ENCODE results near the gene KRTAP1-1.
"Not testable (repeated sequence)": the region's sequence is repeated elsewhere in the genome, so short reads cannot be mapped to it uniquely, and the experiment has no call there.

KRTAP1-1 gene

DNA sequence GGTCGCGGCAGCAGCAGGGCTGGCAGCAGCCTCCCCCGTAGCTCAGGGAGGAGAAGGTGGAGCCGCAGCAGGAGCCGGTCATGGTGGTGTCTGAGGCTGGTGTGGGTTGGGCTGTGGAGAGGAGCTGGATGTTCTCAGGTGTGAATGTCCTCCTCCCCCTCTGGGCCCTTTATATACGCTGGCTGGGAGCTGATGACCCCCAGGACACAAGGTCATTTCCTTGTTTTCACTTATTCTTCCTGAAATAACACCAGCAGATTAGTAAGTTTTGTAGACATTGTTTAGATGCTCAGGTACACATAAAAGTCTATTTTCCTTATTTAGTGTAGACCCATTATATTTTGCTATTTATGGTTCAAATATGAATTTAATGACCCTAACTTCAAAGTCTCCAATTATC lies 13.9 kb upstream of the KRTAP1-1 start, which contains the start of gene KRTAP2-2:
Gene KRTAP2-2, minus strand, starts transcription at position 101 of the 400 bp plus-strand sequence. Its CDS starts 19 bp downstream, at position 82.
- not testable (repeated sequence) for DNase-seq (ENCODE audit: low spot score)

DNA sequence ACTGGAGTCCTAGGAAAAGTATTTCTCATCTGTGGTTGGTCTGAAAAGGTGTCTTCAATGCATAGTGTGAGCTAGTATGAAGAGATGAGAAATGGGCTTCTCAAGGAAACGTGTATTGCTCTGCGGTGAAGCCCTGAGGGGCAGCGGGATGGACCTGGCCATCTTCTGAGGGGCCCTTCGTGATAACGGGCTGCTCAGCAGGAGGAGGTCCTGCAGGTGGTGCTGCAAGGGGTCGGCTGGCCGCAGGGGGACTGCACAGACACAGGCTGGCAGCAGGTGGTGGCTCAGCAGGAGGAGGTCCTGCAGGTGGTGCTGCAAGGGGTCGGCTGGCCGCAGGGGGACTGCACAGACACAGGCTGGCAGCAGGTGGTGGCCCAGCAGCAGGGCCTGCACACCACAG lies 13.3 kb upstream of the KRTAP1-1 start:
- not testable (repeated sequence) for DNase-seq (ENCODE audit: low spot score)

DNA sequence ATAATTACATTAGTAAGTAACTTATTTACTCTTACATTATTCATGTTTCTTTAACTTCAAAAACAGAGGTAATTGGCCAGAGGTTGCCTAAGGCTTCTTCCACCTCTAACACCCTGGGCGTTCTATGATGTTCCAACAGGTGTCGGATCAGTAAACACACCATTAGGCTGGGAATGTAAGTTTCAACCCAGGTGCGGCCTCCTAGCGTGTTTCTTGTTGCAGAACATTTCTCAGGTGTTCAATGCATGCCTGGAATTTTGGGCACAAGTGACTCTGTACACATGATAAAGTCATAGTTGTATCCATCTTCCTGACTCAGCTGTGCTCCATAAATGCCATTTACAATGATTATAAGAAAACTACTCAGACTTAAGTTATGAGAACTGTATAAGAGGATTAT lies 12.8 kb upstream of the KRTAP1-1 start:
- no peak for DNase-seq (ENCODE audit: low spot score)

DNA sequence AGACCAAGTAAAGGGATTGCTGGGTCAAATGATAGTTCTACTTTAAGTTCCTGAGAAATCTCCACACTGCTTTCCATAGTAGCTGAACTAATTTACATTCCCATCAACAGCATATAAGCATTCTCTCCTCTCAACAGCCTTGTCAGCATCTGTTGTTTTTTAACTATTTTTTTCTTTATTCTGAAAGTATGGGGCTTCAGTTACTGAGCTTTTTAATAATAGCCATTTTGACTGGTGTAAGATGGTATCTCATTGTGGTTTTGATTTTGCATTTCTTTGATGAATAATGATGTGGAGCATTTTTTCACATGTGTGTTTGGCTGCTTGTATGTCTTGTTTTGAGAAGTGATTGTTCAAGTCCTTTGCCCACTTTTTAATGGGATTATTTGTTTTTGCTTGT lies 11.3 kb upstream of the KRTAP1-1 start:
- DNase-seq (ENCODE audit: low spot score), result no peak

DNA sequence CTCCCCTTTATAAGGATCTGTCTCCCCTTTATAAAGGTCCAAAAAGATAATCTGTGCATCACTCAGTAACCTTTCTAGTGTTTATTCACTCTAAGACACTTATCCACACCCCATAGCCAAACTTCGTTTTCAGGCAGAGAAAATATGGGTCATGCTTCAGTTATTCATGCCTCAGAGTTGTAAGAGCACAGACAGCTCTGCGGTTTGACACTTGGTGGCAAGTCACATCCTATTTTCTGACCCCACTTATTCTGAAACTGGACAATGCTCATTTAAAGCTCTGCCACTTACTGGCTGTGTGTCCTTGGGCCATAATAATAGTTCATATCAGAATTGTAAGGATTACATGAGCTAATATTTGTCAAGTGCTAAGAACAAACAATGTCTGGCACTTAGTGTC lies 7.9 kb upstream of the KRTAP1-1 start:
- DNase-seq (ENCODE audit: low spot score), result no peak

DNA sequence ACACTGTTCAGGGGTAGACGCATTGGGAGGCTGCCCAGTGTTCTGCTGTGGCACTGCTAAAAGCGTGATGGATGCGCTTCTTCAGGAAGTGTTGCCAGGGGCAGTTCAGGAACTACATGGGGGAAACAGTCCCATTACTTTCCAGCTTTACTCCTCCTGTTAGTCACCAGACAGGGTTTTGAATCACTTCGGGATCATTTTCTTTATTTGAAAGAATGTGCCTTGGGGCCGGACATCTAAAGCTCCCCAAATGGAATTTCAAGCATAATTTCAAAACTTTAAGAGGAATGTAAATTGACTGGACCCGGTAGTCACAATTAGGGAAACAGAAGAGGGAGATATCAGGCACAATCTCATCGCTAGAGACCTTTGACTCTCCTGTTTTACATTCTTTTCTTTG lies 7.2 kb upstream of the KRTAP1-1 start:
- peak; percentile 12 for DNase-seq (ENCODE audit: low spot score)

DNA sequence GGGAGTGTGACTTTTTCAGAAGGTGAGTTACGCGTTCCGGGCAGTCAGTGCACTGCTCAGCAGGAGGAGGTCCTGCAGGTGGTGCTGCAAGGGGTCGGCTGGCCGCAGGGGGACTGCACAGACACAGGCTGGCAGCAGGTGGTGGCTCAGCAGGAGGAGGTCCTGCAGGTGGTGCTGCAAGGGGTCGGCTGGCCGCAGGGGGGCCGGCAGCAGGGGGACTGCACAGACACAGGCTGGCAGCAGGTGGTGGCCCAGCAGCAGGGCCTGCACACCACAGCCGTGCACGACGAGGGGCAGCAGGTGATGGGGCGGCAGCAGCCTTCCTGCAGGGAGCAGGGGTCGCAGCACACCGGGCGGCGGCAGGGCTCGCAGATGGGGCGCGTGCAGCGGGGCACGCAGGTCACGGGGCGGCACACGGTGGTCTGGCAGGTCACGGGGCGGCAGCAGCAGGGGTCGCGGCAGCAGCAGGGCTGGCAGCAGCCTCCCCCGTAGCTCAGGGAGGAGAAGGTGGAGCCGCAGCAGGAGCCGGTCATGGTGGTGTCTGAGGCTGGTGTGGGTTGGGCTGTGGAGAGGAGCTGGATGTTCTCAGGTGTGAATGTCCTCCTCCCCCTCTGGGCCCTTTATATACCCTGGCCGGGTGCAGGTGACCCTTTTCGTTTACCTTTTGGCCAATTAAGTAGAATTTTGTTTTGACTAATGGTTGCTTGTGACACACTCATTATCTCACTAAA lies 5.7 kb upstream of the KRTAP1-1 start, which contains the start of gene KRTAP2-1:
Gene KRTAP2-1, minus strand, starts transcription at position 582 of the 731 bp plus-strand sequence. Its CDS starts 49 bp downstream, at position 533.
- DNase-seq (ENCODE audit: low spot score), result not testable (repeated sequence)

DNA sequence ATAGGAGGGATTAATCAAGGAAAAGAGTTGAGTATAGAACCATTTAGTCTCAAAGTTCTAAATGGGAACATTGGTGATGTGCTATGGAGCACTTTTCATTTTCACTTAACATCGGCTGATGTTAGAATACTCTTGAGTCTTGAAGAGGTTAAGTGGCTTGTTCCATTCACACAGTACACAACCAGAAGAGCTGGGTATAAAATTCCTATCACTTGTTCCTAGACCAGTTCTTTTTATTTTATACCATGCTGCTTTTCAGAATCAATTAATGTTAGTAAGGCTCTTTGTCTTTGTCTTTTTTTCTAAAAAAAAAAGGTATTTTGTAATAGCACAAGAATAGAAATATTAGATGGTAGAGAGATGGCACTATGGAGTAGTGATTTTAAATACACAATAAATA lies 1.7 kb upstream of the KRTAP1-1 start:
- no peak for DNase-seq (ENCODE audit: low spot score)

DNA sequence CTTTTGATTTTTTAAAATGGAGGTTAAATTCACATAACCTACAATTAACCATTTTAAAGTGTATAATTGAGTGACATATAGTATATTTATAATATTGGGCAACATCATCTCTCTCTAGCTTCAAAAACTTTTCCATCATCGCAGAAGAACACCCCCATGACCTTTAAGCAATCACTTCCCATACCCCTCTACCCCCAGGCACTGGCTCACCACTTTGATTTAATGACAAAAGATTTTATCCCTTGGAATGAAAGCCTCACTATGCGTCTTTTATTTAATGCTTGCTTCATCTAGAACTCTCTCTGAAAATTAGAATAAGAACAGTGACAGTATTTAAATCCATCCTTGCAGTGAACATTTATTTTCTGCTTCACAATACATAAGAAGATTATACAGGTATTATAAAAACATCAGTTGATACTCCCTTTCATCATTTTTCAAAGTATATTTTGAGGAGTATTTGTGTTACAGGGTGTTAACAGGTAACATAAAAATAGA lies 3.3 kb downstream of the KRTAP1-1 start:
- DNase-seq (ENCODE audit: low spot score), result no peak

DNA sequence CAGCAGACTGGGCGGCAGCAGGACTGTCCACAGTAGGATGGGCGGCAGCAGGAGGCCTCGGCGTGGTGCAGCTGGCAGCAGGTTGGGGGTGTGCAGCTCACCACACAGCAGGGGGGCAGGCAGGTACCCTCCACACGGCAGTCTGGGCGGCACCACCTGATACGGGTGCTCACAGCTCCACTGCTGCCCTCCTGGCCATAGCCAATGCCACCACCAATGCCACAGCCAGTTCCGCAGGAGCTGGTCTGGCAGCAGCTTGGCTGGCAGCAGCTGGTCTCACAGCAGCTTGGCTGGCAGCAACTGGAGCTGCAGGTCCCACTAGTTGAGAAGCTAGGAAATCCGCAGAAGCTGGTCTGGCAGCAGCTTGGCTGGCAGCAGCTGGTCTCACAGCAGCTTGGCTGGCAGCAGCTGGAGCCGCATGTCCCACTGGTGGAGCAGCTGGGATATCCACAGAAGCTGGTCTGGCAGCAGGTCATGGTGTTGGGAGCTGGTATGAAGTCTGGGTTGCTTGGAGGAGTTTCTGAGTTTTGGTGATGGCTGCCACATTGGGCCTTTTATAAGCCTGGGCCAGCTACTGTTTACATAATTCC lies 6.8 kb downstream of the KRTAP1-1 start, which contains the start of gene KRTAP1-3:
Gene KRTAP1-3, minus strand, starts transcription at position 529 of the 590 bp plus-strand sequence. Its CDS starts 53 bp downstream, at position 476.
- not testable (repeated sequence) for DNase-seq (ENCODE audit: low spot score)

DNA sequence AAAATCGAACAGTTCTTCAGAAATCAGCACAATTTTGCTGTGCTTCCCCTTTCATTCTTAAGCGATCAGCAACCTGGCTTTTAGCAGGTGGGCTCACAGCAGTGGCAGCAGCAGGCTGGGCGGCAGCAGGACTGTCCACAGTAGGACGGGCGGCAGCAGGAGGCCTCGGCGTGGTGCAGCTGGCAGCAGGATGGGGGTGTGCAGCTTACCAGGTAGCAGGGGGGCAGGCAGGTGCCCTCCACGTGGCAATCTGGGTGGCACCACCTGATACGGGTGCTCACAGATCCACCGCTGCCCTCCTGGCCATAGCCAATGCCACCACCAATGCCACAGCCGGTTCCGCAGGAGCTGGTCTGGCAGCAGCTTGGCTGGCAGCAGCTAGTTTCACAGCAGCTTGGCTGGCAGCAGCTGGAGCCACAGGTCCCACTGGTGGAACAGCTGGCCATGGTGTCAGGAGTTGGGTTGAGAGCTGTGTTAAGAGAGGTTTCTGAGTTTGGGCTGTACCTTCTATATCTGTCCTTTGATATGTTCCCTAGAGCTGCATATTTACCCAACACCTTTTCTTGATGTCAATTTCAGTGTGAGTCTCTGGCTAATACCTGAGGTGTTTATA lies 11.5 kb downstream of the KRTAP1-1 start, which contains the start of gene KRTAP1-4:
Gene KRTAP1-4, minus strand, starts transcription at position 563 of the 613 bp plus-strand sequence. Its CDS starts 117 bp downstream, at position 446.
- DNase-seq (ENCODE audit: low spot score), result no peak

DNA sequence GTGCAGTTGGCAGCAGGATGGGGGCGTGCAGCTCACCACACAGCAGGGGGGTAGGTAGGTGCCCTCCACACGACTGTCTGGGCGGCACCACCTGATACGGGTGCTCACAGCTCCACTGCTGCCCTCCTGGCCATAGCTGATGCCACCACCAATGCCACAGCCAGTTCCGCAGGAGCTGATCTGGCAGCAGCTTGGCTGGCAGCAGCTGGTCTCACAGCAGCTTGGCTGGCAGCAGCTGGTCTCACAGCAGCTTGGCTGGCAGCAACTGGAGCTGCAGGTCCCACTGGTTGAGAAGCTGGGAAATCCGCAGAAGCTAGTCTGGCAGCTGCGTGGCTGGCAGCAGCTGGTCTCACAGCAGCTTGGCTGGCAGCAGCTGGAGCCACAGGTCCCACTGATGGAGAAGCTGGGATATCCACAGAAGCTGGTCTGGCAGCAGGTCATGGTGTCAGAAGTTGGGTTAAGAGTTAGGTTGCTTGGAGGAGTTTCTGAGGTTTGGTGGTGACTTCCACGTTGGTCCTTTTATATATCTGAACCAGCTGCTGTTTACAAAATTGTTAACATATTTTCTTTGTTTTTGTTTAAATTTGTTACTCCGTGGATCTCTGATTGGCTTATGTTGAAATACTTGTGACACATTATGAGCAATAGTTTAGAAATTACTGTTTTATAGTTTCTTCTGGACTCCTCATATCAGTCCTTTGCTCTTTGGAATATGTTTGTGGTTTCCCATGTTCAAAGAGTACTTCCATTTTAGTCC lies 14.4 kb downstream of the KRTAP1-1 start, which contains the start of gene KRTAP1-5:
Gene KRTAP1-5, minus strand, starts transcription at position 494 of the 757 bp plus-strand sequence. Its CDS starts 53 bp downstream, at position 441.
- no peak for DNase-seq (ENCODE audit: low spot score)

DNA sequence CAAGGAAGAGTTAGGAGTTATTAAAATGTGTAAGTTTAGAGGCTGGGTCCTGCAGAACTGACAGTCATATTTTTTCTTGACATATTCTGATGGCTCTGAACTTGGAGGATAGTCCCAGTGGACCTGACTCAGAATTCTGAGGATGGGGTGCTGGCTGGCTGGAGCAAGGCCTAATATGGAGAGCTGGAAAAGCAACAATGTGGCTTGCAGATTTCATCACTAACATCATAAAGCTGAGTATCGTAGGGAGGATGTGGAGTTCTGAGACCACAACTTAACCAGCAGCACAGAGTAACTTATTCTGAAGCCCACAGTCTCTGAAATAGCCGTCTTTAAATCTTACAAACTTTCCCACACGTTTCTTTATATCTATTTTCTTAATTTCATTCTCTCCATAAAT lies 16.6 kb downstream of the KRTAP1-1 start:
- DNase-seq (ENCODE audit: low spot score), result no peak

DNA sequence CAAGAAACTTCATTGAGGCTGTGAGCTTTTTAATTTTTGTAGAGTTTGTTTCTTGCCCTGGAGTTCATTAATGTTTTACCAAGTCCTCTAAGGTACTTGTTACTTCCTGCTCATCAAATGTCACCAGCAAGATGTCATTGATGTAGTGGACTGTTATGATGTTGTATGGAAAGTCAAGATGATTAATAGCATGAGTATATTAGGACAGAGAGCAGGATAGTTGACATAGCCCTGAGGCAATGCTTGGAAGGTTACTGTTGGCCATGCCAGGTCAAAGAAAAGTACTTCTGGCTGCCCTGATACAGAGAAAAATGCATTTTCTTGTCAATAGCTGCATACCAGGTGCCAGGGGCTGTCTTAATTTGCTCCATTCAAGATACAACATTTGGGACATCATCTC lies 20.9 kb downstream of the KRTAP1-1 start:
- no peak for DNase-seq (ENCODE audit: low spot score)

DNA sequence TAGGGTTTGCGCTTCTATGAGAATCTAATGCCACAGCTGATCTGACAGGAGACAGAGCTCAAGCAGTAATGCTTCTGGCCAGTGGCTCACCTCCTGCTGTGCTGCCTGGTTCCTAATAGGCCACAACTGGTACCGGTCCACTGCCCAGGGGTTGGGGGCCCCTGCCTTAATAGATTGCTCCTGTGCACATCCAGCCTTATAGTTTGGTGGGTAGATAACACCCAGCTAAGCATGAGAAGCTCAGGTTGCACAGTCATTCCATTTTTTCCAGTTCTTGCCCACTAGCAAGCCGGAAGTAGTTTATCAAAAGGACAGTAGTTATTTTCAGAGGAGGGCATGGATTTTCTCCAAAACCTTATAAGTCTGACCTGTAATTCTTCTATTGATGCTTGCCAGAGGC lies 21.8 kb downstream of the KRTAP1-1 start:
- no peak for DNase-seq (ENCODE audit: low spot score)

DNA sequence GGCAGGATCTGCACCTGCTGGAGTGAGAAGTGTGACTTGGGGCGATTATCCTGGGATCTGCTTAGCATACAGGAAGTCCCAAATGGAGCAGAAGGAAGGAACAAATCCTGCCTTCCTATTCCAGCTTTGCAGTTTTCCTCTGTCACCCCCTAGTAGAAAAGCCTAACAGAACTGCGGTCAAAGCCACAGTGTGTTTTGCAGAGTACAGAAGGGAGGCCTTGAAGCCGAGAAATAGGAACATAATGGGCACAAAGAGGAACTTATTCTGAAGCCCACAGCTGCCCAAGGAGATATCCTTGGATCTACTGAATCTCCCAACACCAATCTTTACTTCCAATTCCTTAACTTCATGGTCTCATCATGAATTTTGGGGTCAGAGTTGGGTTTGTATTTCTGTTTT lies 22.7 kb downstream of the KRTAP1-1 start:
- DNase-seq (ENCODE audit: low spot score), result no peak

DNA sequence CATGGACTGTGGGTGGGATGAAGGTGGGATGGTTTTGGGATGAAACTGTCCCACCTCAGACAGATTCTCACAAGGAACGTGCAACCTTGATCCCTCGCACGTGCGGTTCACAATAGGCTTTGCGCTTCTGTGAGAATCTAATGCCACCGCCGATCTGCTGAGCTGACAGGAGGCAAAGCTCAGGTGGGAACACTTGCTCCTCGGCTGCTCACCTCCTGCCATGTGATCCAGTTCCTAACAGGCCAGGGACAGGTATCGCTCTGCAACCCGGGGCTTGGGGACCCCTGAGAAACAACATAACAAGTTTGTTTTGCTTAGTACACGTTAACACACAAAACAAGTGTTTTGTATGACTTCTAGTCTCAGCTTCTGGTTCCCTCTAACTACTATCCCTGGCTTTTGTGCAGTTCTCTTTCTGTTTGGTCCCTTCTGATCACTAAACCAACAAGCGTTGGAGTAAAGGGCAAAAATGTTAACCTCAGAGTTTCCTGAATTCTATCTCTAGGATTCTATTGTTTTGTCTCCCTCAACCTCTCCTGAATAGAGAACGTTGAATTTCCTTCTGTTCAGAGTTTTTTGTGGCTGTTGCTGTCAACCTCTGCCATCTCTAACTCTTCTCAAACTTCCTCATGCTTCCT lies 24.6 kb downstream of the KRTAP1-1 start:
- no peak for DNase-seq (ENCODE audit: low spot score)

DNA sequence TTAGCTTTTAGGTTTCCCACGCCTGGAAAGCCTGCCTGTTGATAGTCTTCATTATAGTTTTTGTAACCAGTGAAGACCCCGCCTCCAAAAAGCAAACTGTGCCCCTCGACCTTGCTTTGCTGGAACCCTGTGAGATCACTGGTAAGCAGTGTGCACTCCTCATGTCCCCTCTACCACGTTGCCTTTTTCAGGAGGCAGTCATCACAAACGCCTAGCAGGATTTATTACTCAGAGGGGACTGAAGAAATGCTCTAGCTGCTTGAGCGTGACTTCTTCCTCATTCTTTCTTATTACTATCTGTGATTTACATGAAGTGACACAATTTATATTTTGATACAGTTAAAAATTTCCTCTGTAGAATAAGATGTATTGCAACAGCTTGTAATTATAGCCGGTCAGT lies 25.8 kb downstream of the KRTAP1-1 start:
- no peak for DNase-seq (ENCODE audit: low spot score)

DNA sequence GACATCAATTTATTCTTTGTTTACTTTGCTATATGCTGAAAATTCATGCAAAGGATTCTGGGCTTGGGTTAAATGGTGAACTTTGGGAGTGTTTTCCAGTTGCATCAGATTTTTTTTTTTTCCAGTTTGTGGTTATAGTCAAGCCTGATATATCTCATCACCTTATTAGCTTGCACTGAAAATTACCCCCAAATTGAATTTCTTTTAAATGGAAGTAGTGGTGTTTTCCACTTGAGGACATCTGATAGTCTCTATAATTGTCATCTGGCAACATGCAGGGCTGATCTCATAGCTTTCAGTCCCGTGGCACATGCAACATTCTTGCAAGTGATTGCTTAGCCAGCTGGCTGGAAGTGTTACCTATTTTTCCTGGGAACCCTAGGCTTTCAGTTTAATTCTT lies 27.6 kb downstream of the KRTAP1-1 start:
- DNase-seq (ENCODE audit: low spot score), result no peak

DNA sequence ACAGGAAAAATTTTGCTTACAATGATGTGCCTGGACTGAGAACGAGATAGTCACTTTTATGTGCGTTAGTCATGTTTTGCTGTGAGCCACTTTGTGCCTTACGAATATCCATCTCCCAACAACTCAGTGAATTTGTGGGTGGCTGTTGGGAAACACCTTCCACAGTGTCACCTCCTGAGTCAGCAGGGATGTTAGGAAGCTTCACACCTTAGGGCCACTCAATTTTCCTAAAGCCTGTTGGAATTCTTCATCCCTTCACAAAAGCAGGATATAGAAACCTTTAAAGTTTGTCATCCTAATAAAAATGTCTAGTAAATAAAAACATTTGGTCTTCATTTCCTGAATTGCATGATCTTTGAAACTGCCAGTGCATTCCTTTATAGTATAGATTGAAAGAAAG lies 28.1 kb downstream of the KRTAP1-1 start:
- DNase-seq (ENCODE audit: low spot score), result no peak
